ENCODE measurements around the gene TAF11.

- TF ChIP-seq, protein P1, sequence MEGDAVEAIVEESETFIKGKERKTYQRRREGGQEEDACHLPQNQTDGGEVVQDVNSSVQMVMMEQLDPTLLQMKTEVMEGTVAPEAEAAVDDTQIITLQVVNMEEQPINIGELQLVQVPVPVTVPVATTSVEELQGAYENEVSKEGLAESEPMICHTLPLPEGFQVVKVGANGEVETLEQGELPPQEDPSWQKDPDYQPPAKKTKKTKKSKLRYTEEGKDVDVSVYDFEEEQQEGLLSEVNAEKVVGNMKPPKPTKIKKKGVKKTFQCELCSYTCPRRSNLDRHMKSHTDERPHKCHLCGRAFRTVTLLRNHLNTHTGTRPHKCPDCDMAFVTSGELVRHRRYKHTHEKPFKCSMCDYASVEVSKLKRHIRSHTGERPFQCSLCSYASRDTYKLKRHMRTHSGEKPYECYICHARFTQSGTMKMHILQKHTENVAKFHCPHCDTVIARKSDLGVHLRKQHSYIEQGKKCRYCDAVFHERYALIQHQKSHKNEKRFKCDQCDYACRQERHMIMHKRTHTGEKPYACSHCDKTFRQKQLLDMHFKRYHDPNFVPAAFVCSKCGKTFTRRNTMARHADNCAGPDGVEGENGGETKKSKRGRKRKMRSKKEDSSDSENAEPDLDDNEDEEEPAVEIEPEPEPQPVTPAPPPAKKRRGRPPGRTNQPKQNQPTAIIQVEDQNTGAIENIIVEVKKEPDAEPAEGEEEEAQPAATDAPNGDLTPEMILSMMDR (conservative IDR thresholded peaks at IDR 0.05; ENCODE audit: low read depth, low read length): no peak
- TF ChIP-seq EZH2 (IDR thresholded peaks at IDR 0.05; ENCODE audit: borderline replicate concordance, low read depth, low read length, poor library complexity, severe bottlenecking): no peak
Observed at GRCh38 chr6:34909320-34909883, 21.6 kb upstream of the TAF11 start.

All from A673 (cell line).